ENCODE data around the gene NEXN. TPM values are rescaled to one million over a fixed set of nuclear protein-coding genes. Genes with fewer than 3 reads are reported as not detected.
"Not testable (repeated sequence)": the region's sequence is repeated elsewhere in the genome, so short reads cannot be mapped to it uniquely, and the experiment has no call there.

Gene NEXN
- total RNA-seq, 1 experiment from 2014 or later, result 0.07 TPM

DNA sequence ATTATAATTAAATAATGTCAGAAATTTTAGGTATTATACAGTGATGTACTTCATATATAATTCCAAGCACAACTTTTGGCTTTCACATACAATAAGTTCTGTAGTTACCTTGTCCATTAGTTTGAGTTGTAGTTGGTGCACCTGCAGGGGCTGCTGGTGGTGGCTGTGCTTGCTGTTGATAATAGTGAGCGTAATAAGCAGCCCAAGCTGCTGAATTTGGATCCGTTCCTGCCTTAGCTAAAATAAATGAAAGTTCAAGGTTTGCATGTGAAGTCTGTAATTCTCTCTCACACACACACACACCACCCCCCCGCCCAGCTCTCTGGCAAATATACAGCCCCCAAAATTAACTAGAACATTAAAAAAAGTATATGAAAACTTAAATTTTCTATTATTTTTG is 68.0 kb downstream of the NEXN start:
- DNase-seq (ENCODE audit: extremely low read depth, low read depth), result no peak

DNA sequence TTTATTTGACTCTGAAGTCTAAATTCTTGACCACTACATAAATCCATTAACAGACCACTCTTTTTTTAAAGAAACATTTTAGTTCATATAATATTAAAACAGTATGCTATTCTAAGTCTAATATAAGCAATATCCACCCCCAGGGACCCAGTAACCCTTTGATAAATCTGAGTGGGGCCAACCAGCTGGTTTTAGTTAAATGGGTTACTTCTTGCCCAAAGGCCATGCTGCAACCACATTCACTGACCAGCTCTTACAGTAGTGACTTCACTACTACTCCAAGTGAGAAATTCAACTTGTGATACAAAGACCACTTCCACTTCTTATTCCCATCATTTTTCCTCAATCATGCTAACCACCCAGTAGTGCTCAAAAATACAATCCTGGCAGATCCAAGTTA is 70.0 kb downstream of the NEXN start:
- DNase-seq (ENCODE audit: extremely low read depth, low read depth), result no peak

- DNase-seq (ENCODE audit: extremely low read depth, low read depth), result no peak
Observed at GRCh38 chr1:77958850-77959249, 70.4 kb downstream of the NEXN start.

- DNase-seq (ENCODE audit: extremely low read depth, low read depth), result no peak
Observed at GRCh38 chr1:77961392-77961791, 73.0 kb downstream of the NEXN start.

GRCh38 chr1:77966291-77966690 is 77.9 kb downstream of the NEXN start:
- no peak for DNase-seq (ENCODE audit: extremely low read depth, low read depth)

DNA sequence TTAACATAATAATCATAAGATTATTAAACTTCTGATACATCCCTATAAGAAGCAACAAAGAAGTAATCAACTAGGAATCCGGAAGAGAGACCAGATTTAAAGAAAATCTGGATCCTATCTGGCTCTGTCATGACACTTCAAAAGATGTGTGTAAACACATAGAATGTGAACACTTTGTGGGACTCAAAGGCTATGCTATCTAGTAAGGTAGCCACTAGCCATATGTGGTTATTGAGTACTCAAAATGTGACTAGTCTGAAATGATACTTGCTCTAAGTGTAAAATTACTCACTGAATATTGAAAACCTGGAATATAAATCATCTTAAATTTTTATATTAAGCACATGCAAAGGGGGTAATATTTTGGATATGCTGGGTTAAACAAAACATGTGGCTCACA is 81.8 kb downstream of the NEXN start:
- no peak for DNase-seq (ENCODE audit: extremely low read depth, low read depth)

GRCh38 chr1:77972080-77972479 is 83.7 kb downstream of the NEXN start:
- no peak for DNase-seq (ENCODE audit: extremely low read depth, low read depth)

- no peak for DNase-seq (ENCODE audit: extremely low read depth, low read depth)
Observed at GRCh38 chr1:77975386-77975785, 87.0 kb downstream of the NEXN start.

- no peak for DNase-seq (ENCODE audit: extremely low read depth, low read depth)
Observed at GRCh38 chr1:77975907-77976306, 87.5 kb downstream of the NEXN start.

DNA sequence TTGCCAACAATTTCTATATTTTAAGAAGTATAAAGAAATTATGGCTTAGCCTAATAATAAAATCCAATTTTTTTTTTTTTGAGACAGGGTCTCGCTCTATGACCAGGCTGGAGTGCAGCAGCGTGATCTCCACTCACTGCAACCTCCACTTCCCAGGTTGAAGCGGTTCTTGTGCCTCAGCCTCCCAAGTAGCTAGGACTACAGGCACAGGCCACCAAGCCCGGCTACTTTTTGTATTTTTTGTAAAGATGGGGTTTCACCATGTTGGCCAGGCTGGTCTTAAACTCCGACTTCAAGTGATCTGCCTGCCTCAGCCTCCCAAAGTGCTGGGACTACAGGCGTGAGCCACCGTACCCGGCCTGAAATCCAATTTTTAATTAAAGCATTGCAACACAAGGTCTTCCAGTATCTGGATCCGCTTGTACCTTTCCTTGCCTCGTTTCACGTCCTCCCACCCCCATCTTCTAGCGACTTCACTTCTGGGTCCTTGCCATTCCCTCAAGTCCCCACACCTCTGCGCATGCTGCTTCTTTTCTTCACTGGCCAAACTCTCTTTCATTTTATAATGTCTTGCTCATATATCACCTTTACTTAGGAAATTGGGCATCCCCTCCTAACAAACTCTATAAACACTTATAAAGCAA is 88.1 kb downstream of the NEXN start:
- no peak for DNase-seq (ENCODE audit: extremely low read depth, low read depth)

GRCh38 chr1:77977989-77978292 is 89.5 kb downstream of the NEXN start:
- DNase-seq (ENCODE audit: extremely low read depth, low read depth), result no peak

GRCh38 chr1:77978293-77978968 is 90.0 kb downstream of the NEXN start:
- DNase-seq (ENCODE audit: extremely low read depth, low read depth), result peak; percentile 75

DNA sequence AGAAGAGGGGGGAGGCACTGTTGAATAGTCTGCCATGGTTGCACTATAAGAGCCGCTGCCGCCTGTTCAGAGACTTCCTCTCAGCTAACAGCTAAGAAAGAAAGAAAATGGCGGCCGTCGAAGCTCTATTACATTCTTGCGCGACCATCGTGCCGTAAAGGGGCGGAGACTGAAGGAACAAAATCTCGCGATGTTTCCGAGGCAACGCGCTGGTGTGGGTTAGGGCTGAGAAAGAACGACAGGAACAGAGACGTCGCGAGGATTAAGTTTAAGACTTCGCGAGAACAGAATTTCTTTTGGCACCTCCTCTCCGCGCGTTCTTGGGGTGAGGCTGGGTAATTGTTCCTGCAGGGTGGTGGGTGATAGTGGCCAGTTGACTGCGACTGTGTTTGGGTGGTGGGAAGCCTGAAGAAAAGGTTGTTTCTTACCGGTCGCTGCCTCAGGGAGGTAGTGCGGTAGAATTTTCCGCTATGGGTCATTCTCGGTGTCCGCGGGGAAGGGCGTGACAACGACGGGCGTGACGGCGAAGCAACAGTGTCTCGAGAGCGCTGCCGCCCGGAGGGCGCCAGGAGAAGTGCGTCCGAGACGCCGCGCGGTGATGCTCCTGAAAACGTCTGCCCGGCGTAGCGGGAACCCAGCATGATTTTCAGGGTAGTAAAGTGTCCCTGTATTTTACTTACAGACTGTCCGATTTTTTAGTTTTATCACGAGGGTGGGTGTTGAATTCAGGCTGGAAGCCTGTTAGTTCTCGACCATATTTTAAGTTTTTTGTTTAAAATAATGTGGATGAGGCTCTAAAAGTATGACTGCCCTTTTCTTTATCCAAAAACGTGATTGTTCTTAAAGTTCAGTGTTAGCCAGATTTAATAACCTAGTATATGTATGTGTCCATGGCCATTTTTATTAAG is 90.8 kb downstream of the NEXN start, which contains the start of gene FUBP1:
FUBP1 (minus strand) TSS at position 104 of the 908 bp plus-strand sequence; CDS start at position 36, 68 bp downstream.
- peak; percentile 98 for DNase-seq (ENCODE audit: extremely low read depth, low read depth)

DNA sequence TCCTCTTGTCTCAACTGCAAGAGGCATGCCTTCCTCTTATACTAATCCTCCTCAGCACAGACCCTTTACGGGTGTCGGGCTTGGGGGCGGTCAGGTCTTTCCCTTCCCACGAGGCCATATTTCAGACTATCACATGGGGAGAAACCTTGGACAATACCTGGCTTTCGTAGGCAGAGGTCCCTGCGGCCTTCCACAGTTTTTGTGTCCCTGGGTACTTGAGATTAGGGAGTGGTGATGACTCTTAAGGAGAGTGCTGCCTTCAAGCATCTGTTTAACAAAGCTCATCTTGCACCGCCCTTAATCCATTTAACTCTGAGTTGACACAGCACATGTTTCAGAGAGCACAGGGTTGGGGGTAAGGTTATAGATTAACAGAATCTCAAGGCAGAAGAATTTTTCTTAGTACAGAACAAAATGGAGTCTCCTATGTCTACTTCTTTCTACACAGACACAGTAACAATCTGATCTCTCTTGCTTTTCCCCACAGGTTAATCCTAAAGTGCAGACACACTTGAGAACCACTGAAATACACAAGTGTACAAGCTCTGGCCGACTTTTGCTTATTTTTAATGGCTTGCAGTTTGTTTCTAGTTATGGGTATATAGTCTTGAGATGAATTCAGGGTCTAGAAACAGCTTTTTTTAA is 95.0 kb downstream of the NEXN start:
- DNase-seq (ENCODE audit: extremely low read depth, low read depth), result not testable (repeated sequence)

DNA sequence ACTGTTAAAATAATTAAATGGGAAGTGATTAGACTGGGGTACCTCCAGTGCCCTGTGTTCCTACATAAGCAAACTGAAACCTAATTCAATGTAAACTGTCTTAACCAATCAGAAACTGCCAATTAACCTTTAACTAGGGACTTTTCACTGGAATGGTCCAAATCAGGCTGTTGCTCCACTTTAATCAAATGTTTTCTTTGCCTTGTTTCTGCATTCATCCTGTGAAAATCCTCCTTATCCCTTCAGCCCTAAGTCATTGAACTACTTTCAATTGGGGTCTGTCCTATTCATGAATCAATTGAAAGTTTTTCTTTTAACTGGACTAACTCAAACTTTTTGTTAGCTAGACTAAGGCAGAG is 95.6 kb downstream of the NEXN start:
- DNase-seq (ENCODE audit: extremely low read depth, low read depth), result no peak

- DNase-seq (ENCODE audit: extremely low read depth, low read depth), result no peak
Observed at GRCh38 chr1:77984629-77985028, 96.2 kb downstream of the NEXN start.

- DNase-seq (ENCODE audit: extremely low read depth, low read depth), result no peak
Observed at GRCh38 chr1:77986810-77987209, 98.4 kb downstream of the NEXN start.

- DNase-seq (ENCODE audit: extremely low read depth, low read depth), result no peak
Observed at GRCh38 chr1:77987919-77988318, 99.5 kb downstream of the NEXN start.

GRCh38 chr1:77989744-77990143 is 101.3 kb downstream of the NEXN start:
- no peak for DNase-seq (ENCODE audit: extremely low read depth, low read depth)

DNA sequence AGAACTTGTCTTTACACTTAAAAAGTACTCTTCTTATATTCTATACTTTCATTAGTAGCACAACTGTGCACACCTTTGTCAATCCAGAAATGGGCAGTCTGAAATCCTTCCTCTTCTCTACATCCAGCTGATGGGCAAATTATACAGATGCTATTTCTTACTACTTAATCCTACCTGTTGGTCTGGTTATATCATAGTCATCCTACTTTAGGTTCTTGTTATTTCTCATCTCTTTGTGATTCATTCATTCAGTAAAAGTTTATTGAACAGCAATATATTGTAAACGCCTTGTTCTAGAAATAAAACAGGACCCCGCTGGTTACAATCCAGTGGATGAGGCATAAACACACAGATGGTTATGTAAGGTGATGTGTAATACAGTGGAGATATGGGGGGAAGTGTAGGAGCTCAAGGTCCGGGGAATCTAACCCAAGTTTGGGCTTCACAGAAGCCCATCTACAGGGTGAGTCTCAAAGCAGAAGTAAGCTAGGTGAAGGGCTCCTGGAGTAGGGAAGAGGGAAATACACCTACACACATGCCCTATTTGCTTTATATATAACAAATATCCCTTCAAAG is 102.3 kb downstream of the NEXN start:
- DNase-seq (ENCODE audit: extremely low read depth, low read depth), result no peak

GRCh38 chr1:77991638-77992037 is 103.2 kb downstream of the NEXN start:
- no peak for DNase-seq (ENCODE audit: extremely low read depth, low read depth)
